Activated T-helper 17 cell treated with anti-CD3 and anti-CD28 coated beads, Interleukin-2, amount 50 U/mL, for 72 hours (primary cell): ENCODE results near the gene CPSF4L. TPM values are rescaled to one million over a fixed set of nuclear protein-coding genes. Genes with fewer than 3 reads are reported as not detected.

Experiments used
- ATAC-seq: fragments of 150-1000 bp; cut with Tn5 transposase; replicated peaks from 2 replicates; pipeline ENCODE4 v1.10.0; 2021; ENCODE audit warnings: mild to moderate bottlenecking, moderate library complexity
- H3K27ac Mint-ChIP-seq: one replicate; pipeline ENCODE4 v1.8.0; 2022; ENCODE audit warnings: mixed read lengths
- H3K27me3 Mint-ChIP-seq: one replicate; pipeline ENCODE4 v1.8.0; 2022; ENCODE audit warnings: mixed read lengths
- H3K36me3 Mint-ChIP-seq: one replicate; pipeline ENCODE4 v1.8.0; 2022; ENCODE audit warnings: low read depth, mild to moderate bottlenecking, mixed read lengths
- H3K4me1 Mint-ChIP-seq: one replicate; pipeline ENCODE4 v1.8.0; 2022; ENCODE audit warnings: mixed read lengths
- H3K4me3 Mint-ChIP-seq: one replicate; pipeline ENCODE4 v1.8.0; 2022; ENCODE audit warnings: mild to moderate bottlenecking, mixed read lengths
- H3K9me3 Mint-ChIP-seq: one replicate; pipeline ENCODE4 v1.8.0; 2022; ENCODE audit warnings: mixed read lengths
- total RNA-seq, 2 donors: library from RNA; stranded (reverse); gene quantifications; one replicate each; pipeline ENCODE4 v1.2.3, GENCODE V29; 2022

CPSF4L gene
- total RNA-seq, 2 donors from 2014 or later: not detected

GRCh38 chr17:73240561-73240960 is 21.1 kb downstream of the CPSF4L start:
- Mint-ChIP-seq H3K27ac (no peak overlapping the region), H3K36me3 (peaks cover 55% of the 10 kb centered on the region), H3K27me3 (no peaks in the 10 kb centered on the region), H3K9me3 (no peaks in the 10 kb centered on the region), H3K4me3 (no peak overlapping the region), H3K4me1 (peaks cover 12% of the 10 kb centered on the region)
- ATAC-seq: no peak

- ATAC-seq: peak; percentile 39
- H3K4me3 Mint-ChIP-seq: peak overlapping the region; percentile 66
- H3K27me3 Mint-ChIP-seq: no peaks in the 10 kb centered on the region
- no peaks in the 10 kb centered on the region for H3K9me3 Mint-ChIP-seq
- peaks cover 22% of the 10 kb centered on the region for H3K4me1 Mint-ChIP-seq
- peak overlapping the region; percentile 86 for H3K27ac Mint-ChIP-seq
- peaks cover 51% of the 10 kb centered on the region for H3K36me3 Mint-ChIP-seq
Measured at GRCh38 chr17:73237714-73238113, 24.0 kb downstream of the CPSF4L start.

GRCh38 chr17:73234736-73235135 is 26.9 kb downstream of the CPSF4L start:
- H3K4me3 Mint-ChIP-seq: no peak overlapping the region
- peaks cover 56% of the 10 kb centered on the region for H3K36me3 Mint-ChIP-seq
- no peaks in the 10 kb centered on the region for H3K9me3 Mint-ChIP-seq
- H3K4me1 Mint-ChIP-seq: peaks cover 38% of the 10 kb centered on the region
- H3K27me3 Mint-ChIP-seq: no peaks in the 10 kb centered on the region
- ATAC-seq: no peak
- no peak overlapping the region for H3K27ac Mint-ChIP-seq

- Mint-ChIP-seq H3K4me1 (peaks cover 47% of the 10 kb centered on the region), H3K4me3 (peak overlapping the region; percentile 92), H3K36me3 (peaks cover 54% of the 10 kb centered on the region), H3K27me3 (no peaks in the 10 kb centered on the region), H3K27ac (peak overlapping the region; percentile 95), H3K9me3 (no peaks in the 10 kb centered on the region)
- peak; percentile 44 for ATAC-seq
Measured at GRCh38 chr17:73232587-73233373, 28.9 kb downstream of the CPSF4L start.

- Mint-ChIP-seq H3K9me3 (no peaks in the 10 kb centered on the region), H3K27me3 (no peaks in the 10 kb centered on the region), H3K4me1 (peaks cover 49% of the 10 kb centered on the region), H3K4me3 (peak overlapping the region; percentile 92), H3K27ac (peak overlapping the region; percentile 95), H3K36me3 (peaks cover 57% of the 10 kb centered on the region)
- peak; percentile 88 for ATAC-seq
Measured at GRCh38 chr17:73231841-73232586, 29.7 kb downstream of the CPSF4L start.

- Mint-ChIP-seq H3K9me3 (no peaks in the 10 kb centered on the region), H3K27me3 (no peaks in the 10 kb centered on the region), H3K36me3 (peaks cover 60% of the 10 kb centered on the region), H3K27ac (peak overlapping the region; percentile 95), H3K4me1 (peaks cover 55% of the 10 kb centered on the region), H3K4me3 (peak overlapping the region; percentile 92)
- no peak for ATAC-seq
Measured at GRCh38 chr17:73231395-73231794, 30.3 kb downstream of the CPSF4L start.

- H3K4me3 Mint-ChIP-seq: peak overlapping the region; percentile 92
- ATAC-seq: no peak
- no peaks in the 10 kb centered on the region for H3K27me3 Mint-ChIP-seq
- peak overlapping the region; percentile 95 for H3K27ac Mint-ChIP-seq
- H3K36me3 Mint-ChIP-seq: peaks cover 54% of the 10 kb centered on the region
- peaks cover 58% of the 10 kb centered on the region for H3K4me1 Mint-ChIP-seq
- H3K9me3 Mint-ChIP-seq: no peaks in the 10 kb centered on the region
Measured at GRCh38 chr17:73230088-73230487, 31.6 kb downstream of the CPSF4L start.

- Mint-ChIP-seq H3K36me3 (peaks cover 58% of the 10 kb centered on the region), H3K27me3 (no peaks in the 10 kb centered on the region), H3K4me1 (peaks cover 65% of the 10 kb centered on the region), H3K9me3 (no peaks in the 10 kb centered on the region), H3K4me3 (peak overlapping the region; percentile 92), H3K27ac (peak overlapping the region; percentile 37)
- ATAC-seq: no peak
Measured at GRCh38 chr17:73228748-73229236, 32.9 kb downstream of the CPSF4L start.

- no peak for ATAC-seq
- Mint-ChIP-seq H3K4me1 (peaks cover 60% of the 10 kb centered on the region), H3K9me3 (no peaks in the 10 kb centered on the region), H3K36me3 (peaks cover 58% of the 10 kb centered on the region), H3K27ac (peak overlapping the region; percentile 87), H3K4me3 (peak overlapping the region; percentile 92), H3K27me3 (no peaks in the 10 kb centered on the region)
Measured at GRCh38 chr17:73227944-73228343, 33.7 kb downstream of the CPSF4L start.

- ATAC-seq: peak; percentile 55
Measured at GRCh38 chr17:73227379-73227778, 34.3 kb downstream of the CPSF4L start.

GRCh38 chr17:73226556-73227172 is 35.0 kb downstream of the CPSF4L start:
- Mint-ChIP-seq H3K4me1 (peaks cover 58% of the 10 kb centered on the region), H3K27me3 (no peaks in the 10 kb centered on the region), H3K36me3 (peaks cover 57% of the 10 kb centered on the region), H3K27ac (peak overlapping the region; percentile 87), H3K4me3 (peak overlapping the region; percentile 92), H3K9me3 (no peaks in the 10 kb centered on the region)
- peak; percentile 73 for ATAC-seq

More at GRCh38 chr17:73227379-73227778, 34.3 kb downstream of the CPSF4L start:
- Mint-ChIP-seq H3K36me3 (peaks cover 58% of the 10 kb centered on the region), H3K27ac (peak overlapping the region; percentile 87), H3K4me3 (peak overlapping the region; percentile 92), H3K4me1 (peaks cover 58% of the 10 kb centered on the region), H3K9me3 (no peaks in the 10 kb centered on the region), H3K27me3 (no peaks in the 10 kb centered on the region)

GRCh38 chr17:73224663-73225305 is 36.9 kb downstream of the CPSF4L start:
- Mint-ChIP-seq H3K4me1 (peaks cover 42% of the 10 kb centered on the region), H3K27ac (peak overlapping the region; percentile 63), H3K9me3 (no peaks in the 10 kb centered on the region), H3K4me3 (peak overlapping the region; percentile 15), H3K36me3 (peaks cover 62% of the 10 kb centered on the region), H3K27me3 (no peaks in the 10 kb centered on the region)
- ATAC-seq: no peak

- Mint-ChIP-seq H3K4me3 (no peak overlapping the region), H3K4me1 (peaks cover 39% of the 10 kb centered on the region), H3K36me3 (peaks cover 66% of the 10 kb centered on the region), H3K27ac (no peak overlapping the region), H3K27me3 (no peaks in the 10 kb centered on the region), H3K9me3 (no peaks in the 10 kb centered on the region)
- no peak for ATAC-seq
Measured at GRCh38 chr17:73224237-73224636, 37.4 kb downstream of the CPSF4L start.

GRCh38 chr17:73223626-73224230 is 38.0 kb downstream of the CPSF4L start:
- H3K27ac Mint-ChIP-seq: peak overlapping the region; percentile 28
- no peaks in the 10 kb centered on the region for H3K9me3 Mint-ChIP-seq
- no peak overlapping the region for H3K4me3 Mint-ChIP-seq
- H3K4me1 Mint-ChIP-seq: peaks cover 34% of the 10 kb centered on the region
- no peak for ATAC-seq
- H3K36me3 Mint-ChIP-seq: peaks cover 65% of the 10 kb centered on the region
- H3K27me3 Mint-ChIP-seq: no peaks in the 10 kb centered on the region
